CD14-positive monocyte (primary cell): ENCODE measurements around the gene EFHC1. TPM values are rescaled to one million over a fixed set of nuclear protein-coding genes. Genes with fewer than 3 reads are reported as not detected.

Source experiments
- DNase-seq, 3 donors: peaks; one replicate each; pipeline ENCODE4 v3.0.0-alpha.2; 2011 to 2022
- H2AFZ ChIP-seq: 2 replicates; pipeline ENCODE4 v1.6.0; 2012; ENCODE audit warnings: mild to moderate bottlenecking, low read depth, low read length, inconsistent platforms; ENCODE audit not compliant: insufficient read depth, poor library complexity, severe bottlenecking
- H3K27ac ChIP-seq, 2 donors: 1 replicate in 1 of 2; 2 replicates in 1 of 2; pipeline ENCODE4 v1.5.1; 2012 to 2013; ENCODE audit warnings: low read length in 2 of 2, control low read depth in 1 of 2, inconsistent platforms in 1 of 2, low read depth in 1 of 2, mild to moderate bottlenecking in 1 of 2
- H3K27me3 ChIP-seq, 2 donors: one replicate each; pipeline versions ENCODE4 v1.6.0 to v1.6.1; 2011 to 2013; ENCODE audit warnings: low read length in 2 of 2; ENCODE audit not compliant: control insufficient read depth in 2 of 2, insufficient read depth in 2 of 2
- H3K36me3 ChIP-seq, 2 donors: replicated peaks in 1 of 2; 1 replicate in 1 of 2; 2 replicates in 1 of 2; pipeline versions ENCODE4 v1.5.1 to v1.6.1; 2012 to 2013; ENCODE audit warnings: low read length in 2 of 2, control low read depth in 1 of 2, inconsistent platforms in 1 of 2, mild to moderate bottlenecking in 1 of 2; ENCODE audit not compliant: insufficient read depth in 2 of 2, control insufficient read depth in 1 of 2
- H3K4me1 ChIP-seq, 2 donors: 1 replicate in 1 of 2; 2 replicates in 1 of 2; pipeline versions ENCODE4 v1.5.1 to v1.6.1; 2012 to 2013; ENCODE audit warnings: low read length in 2 of 2, control low read depth in 1 of 2, inconsistent platforms in 1 of 2, mild to moderate bottlenecking in 1 of 2, moderate library complexity in 1 of 2; ENCODE audit not compliant: insufficient read depth in 2 of 2, control insufficient read depth in 1 of 2
- H3K4me2 ChIP-seq: replicated peaks from 2 replicates; pipeline ENCODE3; 2012; ENCODE audit warnings: low read length, moderate library complexity, mild to moderate bottlenecking; ENCODE audit not compliant: poor library complexity, severe bottlenecking; ENCODE audit errors: extremely low read depth
- H3K4me3 ChIP-seq, 3 experiments: fragments of 200-600 bp in 1 of 3; sonication (generic) in 1 of 3; replicated peaks in 1 of 3; 1 replicate in 2 of 3; 2 replicates in 1 of 3; pipeline ENCODE4 v1.5.1; 2011 to 2013; ENCODE audit warnings: low read length in 3 of 3, mild to moderate bottlenecking in 3 of 3, control low read depth in 2 of 3, low read depth in 2 of 3, inconsistent platforms in 1 of 3, moderate library complexity in 1 of 3
- H3K79me2 ChIP-seq: 2 replicates; pipeline ENCODE4 v1.6.0; 2012; ENCODE audit warnings: mild to moderate bottlenecking, control low read depth, inconsistent platforms, low read length, moderate library complexity; ENCODE audit not compliant: insufficient read depth
- H3K9ac ChIP-seq: 2 replicates; pipeline ENCODE4 v1.6.0; 2017; ENCODE audit warnings: low read length, mild to moderate bottlenecking; ENCODE audit not compliant: insufficient read depth, poor library complexity, severe bottlenecking
- H3K9me3 ChIP-seq, 2 donors: replicated peaks in 1 of 2; 1 replicate in 1 of 2; 2 replicates in 1 of 2; pipeline versions ENCODE4 v1.5.1 to v1.6.1; 2012 to 2013; ENCODE audit warnings: low read length in 2 of 2, control low read depth in 1 of 2; ENCODE audit not compliant: control insufficient read depth in 1 of 2, insufficient read depth in 1 of 2
- H4K20me1 ChIP-seq: 2 replicates; pipeline ENCODE4 v1.6.0; 2012; ENCODE audit warnings: mild to moderate bottlenecking, low read length, control low read depth, moderate library complexity; ENCODE audit not compliant: insufficient read depth
- H3K27ac Mint-ChIP-seq, 7 donors: one replicate each; pipeline ENCODE4 v1.8.0; 2020; ENCODE audit warnings: mild to moderate bottlenecking in 7 of 7, mixed read lengths in 7 of 7, moderate library complexity in 6 of 7, inconsistent platforms in 2 of 7
- H3K27me3 Mint-ChIP-seq, 3 donors: one replicate each; pipeline ENCODE4 v1.8.0; 2021 to 2022; ENCODE audit warnings: low read depth in 3 of 3, mild to moderate bottlenecking in 3 of 3, mixed read lengths in 3 of 3, moderate library complexity in 3 of 3, inconsistent platforms in 1 of 3
- H3K36me3 Mint-ChIP-seq, 2 donors: one replicate each; pipeline ENCODE4 v1.8.0; 2020; ENCODE audit warnings: mixed read lengths in 2 of 2, inconsistent platforms in 1 of 2, mild to moderate bottlenecking in 1 of 2
- H3K4me1 Mint-ChIP-seq: one replicate; pipeline ENCODE4 v1.8.0; 2020; ENCODE audit warnings: mild to moderate bottlenecking, mixed read lengths
- H3K4me3 Mint-ChIP-seq, 2 donors: one replicate each; pipeline ENCODE4 v1.8.0; 2020; ENCODE audit warnings: mild to moderate bottlenecking in 2 of 2, mixed read lengths in 2 of 2, moderate library complexity in 1 of 2
- H3K9me3 Mint-ChIP-seq, 7 donors: one replicate each; pipeline ENCODE4 v1.8.0; 2020 to 2022; ENCODE audit warnings: mixed read lengths in 7 of 7, mild to moderate bottlenecking in 6 of 7, moderate library complexity in 6 of 7, inconsistent platforms in 2 of 7
- CTCF ChIP-seq: fragments of 200-600 bp; IDR thresholded peaks from one replicate; pipeline ENCODE4 v1.8.0; 2022; ENCODE audit warnings: antibody characterized with exemption, mild to moderate bottlenecking
- WGBS: methylation state at CpG from one replicate; pipeline ENCODE4 v1.1.5; 2013; ENCODE audit warnings: missing lambda C conversion rate; ENCODE audit not compliant: insufficient coverage; 5-methylcytosine and 5-hydroxymethylcytosine counted together
- intact Hi-C, 2 donors: fragments of 100-400 bp; cut with micrococcal nuclease; formaldehyde crosslinking; loops; one replicate each; pipeline versions ENCODE4 v1.15.0 to v1.15.1; 2023
- polyA plus RNA-seq, 3 donors: library from polyadenylated mRNA; depleted of rRNA in 1 of 3; unstranded in 2 of 3; stranded (reverse) in 1 of 3; fragments of 300-500 nt in 2 of 3; fragments of >200 nt in 1 of 3; fragmentation: Illumina TruSeq in 2 of 3; gene quantifications; 1 replicate in 2 of 3; 2 replicates in 1 of 3; pipeline ENCODE4 v1.2.3, GENCODE V29; 2012 to 2021

EFHC1 gene
- polyA plus RNA-seq, 3 donors, result 0.30 to 13.5 (median 2.3) TPM

GRCh38 chr6:52566853-52567279, 146.7 kb downstream of the EFHC1 start:
- Histone ChIP-seq H3K36me3 (peaks cover 0 to 19% of the 10 kb centered on the region in 2 donors), H3K9me3 (no peaks in the 10 kb centered on the region), H3K27ac (no peak overlapping the region), H2AFZ (no peak overlapping the region), H3K27me3 (no peaks in the 10 kb centered on the region), H3K79me2 (peaks cover 97% of the 10 kb centered on the region), H3K4me2 (no peak overlapping the region), H3K4me1 (no peaks in the 10 kb centered on the region), H3K9ac (no peak overlapping the region), H4K20me1 (peaks cover 95% of the 10 kb centered on the region), H3K4me3 (no peak overlapping the region)
- no peak overlapping the region for H3K4me3 Mint-ChIP-seq
- H3K27me3 Mint-ChIP-seq, result peaks cover 0 to 2% (median 2%) of the 10 kb centered on the region in 3 donors
- intact Hi-C loops, result no loop called here
- DNase-seq, result no peak
- no peak for TF ChIP-seq CTCF
- 95% methylated on average over 3 of the region's 3 CpGs for WGBS
- H3K36me3 Mint-ChIP-seq, result peaks cover 21 to 22% of the 10 kb centered on the region in 2 donors
- H3K27ac Mint-ChIP-seq, result peak overlapping the region in 2 of 7 donors; percentile 3 to 43
- no peaks in the 10 kb centered on the region for H3K9me3 Mint-ChIP-seq
- peaks cover 16% of the 10 kb centered on the region for H3K4me1 Mint-ChIP-seq

- Mint-ChIP-seq H3K36me3 (peaks cover 17 to 34% of the 10 kb centered on the region in 2 donors), H3K27me3 (peaks cover 0 to 2% (median 2%) of the 10 kb centered on the region in 3 donors), H3K4me1 (peaks cover 20% of the 10 kb centered on the region), H3K4me3 (no peak overlapping the region), H3K27ac (no peak overlapping the region), H3K9me3 (no peaks in the 10 kb centered on the region)
- Histone ChIP-seq H3K79me2 (peaks cover 97% of the 10 kb centered on the region), H3K9ac (no peak overlapping the region), H2AFZ (no peak overlapping the region), H3K4me1 (peaks cover 5 to 7% of the 10 kb centered on the region in 2 donors), H3K27me3 (no peaks in the 10 kb centered on the region), H4K20me1 (peaks cover 95% of the 10 kb centered on the region), H3K9me3 (no peaks in the 10 kb centered on the region), H3K36me3 (peaks cover 0 to 19% of the 10 kb centered on the region in 2 donors), H3K27ac (no peak overlapping the region), H3K4me3 (no peak overlapping the region), H3K4me2 (no peak overlapping the region)
- DNase-seq, result no peak
- intact Hi-C loops, result no loop called here
- 100% methylated on average over 2 of the region's 4 CpGs for WGBS
- no peak for TF ChIP-seq CTCF
Observed at GRCh38 chr6:52568320-52568719, 148.2 kb downstream of the EFHC1 start.
